GM19324 (cell line): ENCODE results near the gene MEGF10.
"Not testable (repeated sequence)": the region's sequence is repeated elsewhere in the genome, so short reads cannot be mapped to it uniquely, and the experiment has no call there.

ENCODE experiments used
- ATAC-seq: cut with Tn5 transposase; IDR thresholded peaks from one replicate; pipeline ENCODE4 v1.9.1; 2021; ENCODE audit warnings: mild to moderate bottlenecking, moderate library complexity; ENCODE audit not compliant: unreplicated experiment, low FRiP score

Gene MEGF10

DNA sequence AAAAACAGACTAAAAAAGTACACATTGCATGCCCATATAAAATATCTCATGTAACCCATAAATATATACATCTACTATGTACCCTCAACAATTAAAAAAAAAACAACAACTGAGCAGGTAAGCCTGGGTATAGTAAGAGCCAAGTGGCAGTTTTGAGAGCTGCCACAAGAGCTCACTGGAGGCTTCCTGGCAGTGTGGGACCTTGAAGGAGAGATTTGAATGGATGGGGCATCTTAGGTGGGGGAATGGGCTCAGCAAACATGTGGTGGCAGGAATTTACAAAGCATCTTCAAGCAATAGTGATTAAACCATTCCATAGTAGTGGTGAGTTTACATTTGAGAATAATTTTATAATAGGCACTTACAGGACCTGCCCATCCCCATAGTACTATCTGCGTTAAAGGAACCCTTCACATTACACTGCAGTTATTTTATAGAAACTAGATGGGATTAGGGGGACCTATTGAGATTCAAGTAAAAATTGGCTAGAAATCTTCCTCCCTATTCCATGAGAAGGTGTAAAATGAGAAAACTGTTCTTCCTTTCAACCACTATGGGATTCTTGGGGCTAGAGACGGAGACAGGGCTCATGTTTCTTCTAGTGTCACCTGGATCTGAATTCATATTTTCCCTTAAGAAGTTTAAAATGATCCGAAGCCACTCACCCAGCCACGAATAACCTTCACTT is 6.9 kb downstream of the MEGF10 start:
- no peak for ATAC-seq

DNA sequence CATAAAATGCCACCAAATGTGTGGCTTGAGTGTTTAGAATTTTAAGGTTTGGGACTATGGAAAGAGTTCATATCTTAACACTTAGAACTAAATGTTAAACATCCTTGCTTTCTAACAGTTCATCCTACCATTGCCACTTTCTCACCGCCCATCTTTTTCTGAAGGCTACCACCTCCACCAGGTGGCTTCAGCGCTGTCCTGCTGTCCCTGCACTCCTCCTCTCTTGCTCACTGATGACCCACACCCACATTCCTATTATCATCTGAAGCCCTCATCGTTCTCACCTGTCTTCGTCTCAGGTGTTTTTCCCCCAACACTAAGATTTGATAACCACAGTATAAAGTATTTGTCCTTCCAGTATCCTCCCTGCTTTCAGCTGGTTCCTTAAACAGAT is 7.4 kb downstream of the MEGF10 start:
- no peak for ATAC-seq

DNA sequence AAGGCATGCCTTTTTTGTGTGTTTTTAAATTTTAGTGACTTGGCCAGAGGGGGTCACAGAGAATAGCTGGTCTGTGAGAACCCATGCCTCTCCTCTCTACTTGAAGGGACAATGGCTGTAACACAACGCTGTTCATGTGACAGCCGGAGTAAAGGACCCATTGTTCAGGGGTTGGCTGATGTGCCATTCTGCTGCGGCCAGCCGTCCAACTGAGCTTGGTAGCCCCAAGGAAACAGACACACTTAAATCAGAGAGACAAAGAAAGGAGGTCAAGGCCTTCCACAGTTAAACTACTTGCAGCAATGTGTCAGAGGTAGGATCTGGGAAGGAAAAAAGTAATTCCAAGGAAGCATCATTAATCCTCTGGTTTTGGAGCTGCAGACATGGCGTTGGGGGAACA is 8.1 kb downstream of the MEGF10 start:
- no peak for ATAC-seq

DNA sequence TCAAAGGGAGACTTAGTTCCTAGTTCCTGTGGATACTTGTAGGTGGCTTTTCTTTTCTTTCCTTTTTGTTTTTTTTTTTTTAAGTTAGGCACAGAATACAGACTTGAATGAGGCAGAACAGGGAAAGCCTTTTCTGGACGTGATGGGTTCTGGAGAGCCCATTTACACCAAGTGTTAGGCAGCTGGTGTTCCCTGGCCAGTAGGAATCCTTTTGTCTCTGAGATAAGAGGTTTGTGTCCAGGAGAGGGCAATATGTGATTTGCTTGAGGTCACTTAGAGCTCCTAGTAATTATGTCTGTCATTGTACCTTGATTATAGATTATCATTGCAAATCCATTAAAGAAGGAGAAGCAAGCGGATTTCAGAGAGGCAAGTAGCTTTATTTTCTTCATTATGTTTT is 9.1 kb downstream of the MEGF10 start:
- no peak for ATAC-seq

DNA sequence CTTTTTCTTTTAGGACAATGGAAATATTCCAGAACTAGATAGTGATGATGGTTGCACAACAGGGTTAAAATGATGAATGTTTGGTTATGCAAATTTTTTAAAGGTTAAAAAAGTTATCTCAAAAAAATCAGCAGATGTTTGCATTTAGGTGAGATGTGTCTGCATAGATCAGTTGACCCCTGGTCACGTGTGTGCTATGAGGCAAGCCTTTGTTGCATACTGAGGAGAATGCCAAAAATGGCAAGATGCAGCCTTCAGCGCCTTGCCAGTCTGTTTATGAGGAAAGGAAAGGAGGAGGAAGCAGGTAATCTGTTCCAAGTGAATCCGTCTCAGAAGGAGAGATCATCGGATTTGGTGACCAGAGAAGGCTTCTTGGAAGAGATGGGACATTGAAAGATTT is 11.9 kb downstream of the MEGF10 start:
- ATAC-seq: no peak

DNA sequence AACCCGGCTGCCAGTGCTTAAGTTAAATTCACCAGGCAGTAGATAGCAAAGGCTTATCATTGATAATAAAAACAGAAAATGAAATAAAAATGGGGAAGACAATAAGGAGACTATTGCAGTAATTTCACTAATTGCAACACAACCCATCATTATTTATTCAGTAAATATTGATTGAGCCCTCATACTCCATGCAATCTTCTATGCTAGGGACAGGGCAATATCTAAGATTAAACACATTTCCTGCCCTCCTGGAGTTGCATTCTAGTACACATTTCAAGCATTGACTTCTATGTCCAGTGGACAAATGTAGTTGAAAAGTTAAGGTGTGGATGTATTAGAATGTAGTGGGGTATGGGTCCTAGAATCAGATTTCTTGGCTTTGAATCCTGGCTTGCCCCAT is 12.8 kb downstream of the MEGF10 start:
- no peak for ATAC-seq

DNA sequence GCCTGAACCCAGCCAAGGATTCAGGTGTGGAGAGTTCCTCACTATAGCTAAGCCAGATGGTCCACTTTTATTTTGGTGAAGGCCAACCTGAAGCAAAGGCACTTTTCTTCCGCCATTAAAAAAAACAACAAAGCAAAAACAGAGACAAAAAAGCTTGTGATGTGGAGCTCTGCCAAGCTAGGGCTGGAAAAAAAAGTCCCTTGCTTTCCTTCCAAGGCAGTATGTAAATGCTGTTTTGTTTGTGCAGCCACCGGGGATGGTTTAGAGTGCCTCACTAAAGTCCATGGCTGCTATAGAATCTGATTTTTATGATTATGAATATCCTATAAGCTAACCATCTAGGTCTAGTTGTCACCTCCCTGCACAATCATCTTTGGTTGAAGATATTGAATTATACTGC is 14.9 kb downstream of the MEGF10 start:
- ATAC-seq: no peak

DNA sequence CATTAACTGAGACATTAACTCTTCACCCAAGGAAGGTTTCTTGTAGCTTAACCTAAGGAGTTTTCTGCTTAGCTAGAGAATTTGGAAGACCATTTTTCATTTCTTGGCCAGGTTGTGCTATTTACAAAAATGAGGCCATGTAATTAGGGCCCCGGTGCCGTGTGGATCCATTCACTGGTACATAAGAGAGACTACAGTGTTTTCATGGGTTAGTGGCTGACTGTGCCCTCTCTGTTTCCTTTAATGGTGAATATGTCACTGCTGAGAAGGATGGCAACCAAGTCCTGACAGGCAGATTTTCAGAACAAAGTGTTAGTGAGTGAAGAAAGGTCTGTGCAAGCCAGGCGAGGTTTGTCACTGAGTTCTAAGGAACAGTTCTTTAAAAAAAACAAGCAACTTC is 15.4 kb downstream of the MEGF10 start:
- ATAC-seq: no peak

DNA sequence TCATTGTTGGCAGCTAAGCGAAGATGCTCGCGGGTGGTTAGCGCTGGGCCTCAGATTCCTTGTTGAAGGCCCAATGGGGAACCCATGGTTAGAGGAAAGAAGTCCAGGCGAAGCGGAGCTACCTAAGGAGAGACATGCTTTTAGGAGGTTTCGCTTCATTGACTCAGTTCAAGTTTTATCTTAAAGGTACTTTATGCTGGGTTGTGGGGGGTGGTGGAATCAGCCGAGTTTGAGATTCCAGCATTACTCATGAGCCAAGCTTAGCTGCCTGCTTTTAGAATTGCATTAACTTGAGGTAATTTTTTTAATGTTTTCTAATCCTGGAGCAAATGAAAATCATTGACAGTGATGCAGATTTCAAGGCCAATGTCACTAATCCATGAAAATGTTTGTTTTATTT is 16.1 kb downstream of the MEGF10 start:
- no peak for ATAC-seq

DNA sequence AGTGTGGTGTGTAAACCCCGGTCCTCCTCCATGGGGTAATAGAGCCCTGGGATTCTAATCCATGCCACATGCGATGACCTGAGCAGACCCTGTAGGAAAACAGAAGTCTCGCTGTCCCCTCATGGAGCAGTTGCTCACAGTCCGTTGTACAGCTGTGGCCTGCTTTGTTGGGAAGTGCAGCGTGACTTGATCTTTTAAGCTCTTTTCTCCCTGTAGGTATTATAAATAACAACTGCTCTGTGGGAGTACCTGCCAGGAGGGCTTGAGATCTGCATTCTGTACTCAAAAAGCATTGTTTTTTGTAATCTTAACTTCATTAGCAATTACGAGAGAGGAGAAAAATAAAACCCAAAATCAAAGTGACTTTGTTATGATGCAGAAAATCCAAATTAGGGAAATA is 17.3 kb downstream of the MEGF10 start:
- no peak for ATAC-seq

DNA sequence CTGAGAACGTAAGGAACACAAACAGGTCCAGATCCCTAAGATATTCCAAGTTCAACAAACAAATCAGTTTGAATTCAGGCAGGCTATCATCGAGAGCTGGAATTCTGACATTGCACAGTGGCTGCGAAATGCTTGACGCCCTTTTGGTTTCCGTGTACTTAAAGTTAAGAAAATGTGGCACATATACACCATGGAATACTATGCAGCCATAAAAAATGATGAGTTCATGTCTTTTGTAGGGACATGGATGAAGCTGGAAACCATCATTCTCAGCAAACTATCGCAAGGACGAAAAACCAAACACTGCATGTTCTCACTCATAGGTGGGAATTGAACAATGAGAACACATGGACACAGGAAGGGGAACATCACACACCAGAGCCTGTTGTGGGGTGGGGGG is 17.7 kb downstream of the MEGF10 start:
- not testable (repeated sequence) for ATAC-seq

DNA sequence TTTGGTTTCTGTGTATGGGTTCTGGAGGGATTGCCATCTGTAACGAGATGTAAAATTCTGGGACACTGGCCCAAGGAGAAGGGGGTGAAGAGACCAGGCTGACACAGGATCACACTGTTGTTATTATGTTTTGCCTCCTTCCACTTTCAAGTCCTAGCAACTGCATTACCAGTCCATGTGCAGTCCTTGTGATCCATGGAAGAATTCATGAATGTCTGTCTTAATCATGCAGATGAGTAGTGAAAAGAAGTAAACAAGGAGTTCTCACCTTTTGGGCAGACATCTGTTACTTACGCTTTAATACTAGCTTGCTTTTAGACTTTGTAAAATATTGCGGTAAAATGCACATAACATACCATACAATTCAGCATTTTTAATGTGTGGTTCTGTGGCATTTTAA is 18.3 kb downstream of the MEGF10 start:
- ATAC-seq: no peak

DNA sequence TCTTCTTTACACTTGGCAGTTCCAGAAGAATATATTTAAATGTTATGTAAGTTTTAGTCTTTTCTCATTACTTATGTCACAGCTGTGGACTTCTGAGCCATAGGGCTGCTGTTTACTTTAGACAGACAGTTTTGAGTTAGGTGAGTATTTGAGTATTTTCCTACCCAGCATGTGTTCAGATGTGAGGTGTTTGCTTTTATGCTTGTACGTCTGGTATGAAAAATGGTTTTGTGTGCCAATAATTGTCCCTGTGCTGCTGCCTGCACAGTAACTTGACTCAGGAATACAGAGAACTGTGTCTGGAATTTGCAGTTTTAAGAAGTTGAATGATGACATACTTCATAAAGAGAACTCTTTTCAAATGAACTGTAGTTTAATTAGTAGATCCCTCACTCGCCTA is 20.8 kb downstream of the MEGF10 start:
- no peak for ATAC-seq

DNA sequence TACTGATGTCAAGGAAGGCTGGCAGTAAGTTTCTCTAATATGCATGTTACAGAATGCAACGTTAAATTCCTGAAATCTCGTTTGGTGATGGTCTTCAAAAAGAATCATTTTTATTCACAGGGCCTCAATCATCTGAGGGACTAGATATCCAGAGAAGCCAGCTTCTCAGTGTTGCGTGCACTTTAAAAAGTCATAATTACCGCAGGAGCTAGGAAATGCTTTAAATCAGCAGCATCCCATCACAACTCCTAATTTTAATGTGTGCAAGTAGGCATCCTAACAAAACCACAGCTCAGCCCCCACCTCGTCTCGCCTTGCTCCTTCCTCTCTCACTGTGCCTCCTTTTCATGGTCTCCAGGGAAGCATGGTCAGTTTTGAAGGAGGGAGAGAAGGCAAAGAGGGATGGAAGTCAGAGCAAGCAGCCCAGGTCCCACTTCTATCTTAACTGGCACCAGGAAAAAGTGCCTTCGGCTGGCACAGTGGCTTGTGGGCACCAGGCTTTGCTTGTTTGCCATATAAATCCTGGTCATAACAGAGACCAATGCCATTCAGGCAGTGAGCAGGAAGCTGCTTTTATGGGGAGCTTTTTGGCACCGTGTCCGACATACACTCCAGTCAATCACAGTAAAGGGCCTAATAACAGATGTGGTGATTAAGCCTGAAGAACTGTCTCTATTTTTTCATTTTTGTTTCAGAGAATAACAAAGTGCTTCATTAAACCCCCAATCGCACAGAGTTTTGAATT is 21.4 kb downstream of the MEGF10 start:
- no peak for ATAC-seq

DNA sequence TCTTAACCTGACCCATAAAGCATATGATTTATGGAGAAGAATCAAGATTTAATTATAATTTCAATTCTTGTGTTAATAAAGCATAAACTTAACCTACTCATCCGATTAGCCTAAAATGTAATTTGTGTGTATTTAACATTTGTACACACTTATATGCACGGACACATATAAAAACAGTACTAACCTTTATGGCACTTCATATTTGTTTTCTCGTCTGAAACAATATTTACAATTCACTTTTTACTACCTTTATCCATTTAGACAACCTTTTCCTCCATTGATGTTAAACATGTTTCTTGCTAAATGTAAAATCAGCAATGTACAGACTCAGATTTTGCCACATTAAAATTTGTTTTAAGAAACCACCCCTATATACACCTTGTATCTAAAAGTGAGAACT is 22.8 kb downstream of the MEGF10 start:
- no peak for ATAC-seq

DNA sequence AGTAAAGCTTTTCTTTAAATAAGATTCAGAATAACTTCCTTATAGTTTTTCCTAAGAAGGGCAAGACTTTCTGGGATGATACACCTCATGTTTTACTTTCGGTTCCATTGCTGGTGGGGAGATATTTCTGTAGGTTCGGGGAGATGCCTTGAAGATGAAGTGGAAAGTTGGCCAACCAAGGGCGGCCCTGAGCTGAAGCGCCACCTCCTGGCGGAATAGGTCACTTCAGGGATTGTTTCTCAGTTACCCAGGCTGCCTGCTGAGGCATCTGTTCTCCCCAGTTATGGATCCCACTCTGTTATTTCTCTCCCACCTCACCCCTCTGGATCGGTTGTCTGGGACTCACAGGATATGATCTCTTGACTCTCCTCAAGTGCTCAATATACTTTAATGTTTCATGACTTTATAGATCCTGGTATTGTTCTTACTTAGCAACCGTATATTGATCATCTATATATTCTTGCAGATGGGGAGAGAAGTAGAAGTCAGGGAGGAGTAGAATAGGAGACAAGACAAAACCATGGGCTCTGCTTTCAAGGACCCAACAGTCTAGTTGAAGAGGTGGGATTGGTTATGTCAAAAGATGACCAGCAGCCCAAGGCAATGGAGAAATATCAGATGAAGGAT is 23.4 kb downstream of the MEGF10 start:
- peak; percentile 90 for ATAC-seq

DNA sequence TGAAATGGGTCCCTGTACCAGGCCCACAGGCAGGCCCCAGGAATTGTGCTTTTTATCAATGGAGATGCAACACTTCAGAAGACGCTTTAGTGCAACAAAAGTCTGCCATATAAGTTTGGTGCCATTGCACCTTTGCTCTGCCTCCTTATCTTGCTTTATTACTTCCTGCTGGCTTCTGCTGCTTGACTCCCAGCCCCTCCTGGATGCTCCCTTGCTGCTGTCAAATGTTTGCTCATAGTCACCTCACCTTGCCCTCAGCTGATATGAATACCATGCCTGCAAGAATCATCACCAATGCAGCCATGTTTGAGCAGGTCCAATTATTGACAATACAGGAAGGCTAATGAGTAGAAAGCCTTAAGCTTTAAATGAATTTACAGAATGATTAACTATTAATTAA is 25.4 kb downstream of the MEGF10 start:
- no peak for ATAC-seq

DNA sequence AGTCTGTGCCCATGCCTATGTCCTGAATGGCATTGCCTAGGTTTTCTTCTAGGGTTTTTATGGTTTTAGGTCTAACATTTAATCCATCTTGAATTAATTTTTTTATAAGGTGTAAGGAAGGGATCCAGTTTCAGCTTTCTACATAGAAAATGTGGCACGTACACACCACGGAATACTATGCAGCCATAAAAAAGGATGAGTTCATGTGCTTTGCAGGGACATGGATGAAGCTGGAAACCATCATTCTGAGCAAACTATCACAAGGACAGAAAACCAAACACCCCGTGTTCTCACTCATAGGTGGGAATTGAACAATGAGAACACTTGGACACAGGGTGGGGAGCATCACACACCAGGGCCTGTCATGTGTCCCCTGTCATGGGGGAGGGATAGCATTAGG is 26.8 kb downstream of the MEGF10 start:
- not testable (repeated sequence) for ATAC-seq

DNA sequence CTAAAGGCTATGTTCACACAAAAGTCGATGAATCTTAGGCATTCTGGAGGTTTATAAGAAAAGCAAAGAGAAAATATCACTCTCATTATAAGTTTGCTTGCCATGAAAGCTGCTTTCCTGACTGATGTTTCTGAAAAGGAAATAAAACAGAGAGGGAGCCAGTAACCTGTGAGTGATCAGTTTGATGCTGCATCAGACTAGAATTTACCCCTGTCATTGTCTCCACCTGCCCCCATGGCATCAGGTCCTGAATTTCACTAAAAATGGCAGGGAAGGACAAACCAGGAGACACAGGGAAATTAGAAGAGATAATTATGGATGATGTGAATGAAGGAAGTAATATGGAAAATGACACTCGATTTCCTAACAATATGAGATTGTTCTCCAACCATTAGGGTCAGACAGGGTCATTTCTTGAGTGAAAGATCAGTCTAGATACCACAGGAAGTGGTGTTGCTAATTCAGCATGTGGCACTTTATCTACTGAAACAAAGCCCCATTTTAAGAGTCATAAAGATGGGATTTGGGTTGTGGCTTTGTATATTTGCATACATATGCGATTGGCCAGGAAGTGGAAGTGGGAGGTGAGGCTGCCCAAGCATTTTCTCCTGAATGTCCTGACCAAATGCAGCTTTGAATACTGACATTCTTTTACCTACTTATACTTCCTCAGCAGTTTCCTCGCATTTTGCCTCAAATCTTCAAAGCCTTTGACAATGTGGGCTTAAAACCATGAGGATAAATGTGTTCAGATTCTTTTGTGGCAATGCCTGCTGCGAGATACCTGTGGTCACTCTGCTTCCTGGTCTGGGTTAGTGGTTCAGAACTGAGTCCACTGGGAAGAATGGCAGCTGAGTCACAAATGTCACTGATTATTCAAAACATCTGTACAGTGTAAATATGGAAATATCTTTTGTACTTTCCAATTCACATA is 29.7 kb downstream of the MEGF10 start:
- ATAC-seq: peak; percentile 88

DNA sequence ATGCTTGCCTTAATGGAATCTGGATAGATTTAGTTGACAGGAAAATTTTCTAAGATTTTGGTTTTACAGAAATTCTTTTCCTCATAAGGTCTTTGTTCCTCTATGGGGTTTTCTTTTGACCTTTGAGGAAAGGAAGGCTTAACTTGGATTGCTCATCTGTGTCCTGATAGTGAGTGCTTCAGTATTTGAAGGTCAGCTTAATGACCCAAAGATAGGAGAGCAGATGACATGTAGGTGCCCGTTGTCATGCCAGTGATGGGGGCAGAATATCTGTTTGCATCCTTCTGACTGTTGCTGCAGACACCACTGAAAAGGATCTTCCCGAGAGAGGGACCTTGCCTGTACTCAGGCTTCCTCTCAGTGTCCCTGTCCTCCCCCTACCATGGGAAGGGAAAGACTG is 30.9 kb downstream of the MEGF10 start:
- ATAC-seq: no peak

DNA sequence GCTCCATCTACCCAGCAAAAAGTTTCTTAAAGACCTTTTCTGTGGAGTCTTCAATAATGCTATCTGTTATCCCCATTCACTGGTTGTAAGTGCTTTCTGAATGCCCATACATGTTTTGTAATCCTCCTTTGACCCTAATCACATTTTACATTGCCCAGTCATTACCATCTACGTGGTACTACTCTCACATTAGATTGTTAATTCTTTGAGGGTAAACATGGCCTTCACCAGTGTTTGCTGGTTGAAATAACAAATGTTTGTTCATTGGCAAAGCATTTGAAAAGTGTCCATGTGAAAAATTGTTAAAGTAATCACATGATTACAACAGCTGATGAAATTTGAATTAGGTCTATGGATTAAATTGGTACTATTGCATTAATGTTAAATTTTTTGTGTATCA is 31.8 kb downstream of the MEGF10 start:
- ATAC-seq: no peak
